Right lobe of liver (tissue), 6 donors: Measurements from ENCODE around the gene P4HTM. TPM values are rescaled to one million over a fixed set of nuclear protein-coding genes. Genes with fewer than 3 reads are reported as not detected.
"Not testable (repeated sequence)": the region's sequence is repeated elsewhere in the genome, so short reads cannot be mapped to it uniquely, and the experiment has no call there.

Source experiments
- ATAC-seq, 4 donors: fragments of 200-7000 bp; cut with Tn5 transposase; one replicate each; pipeline ENCODE4 v1.9.1; 2020; ENCODE audit warnings: mild to moderate bottlenecking in 4 of 4, moderate library complexity in 4 of 4
- DNase-seq, 3 donors: peaks; one replicate each; pipeline ENCODE4 v3.0.0-alpha.2; 2020
- H3K27ac ChIP-seq, 3 donors: fragments of 200-600 bp; one replicate each; pipeline ENCODE4 v1.8.0; 2022
- H3K27me3 ChIP-seq, 2 donors: fragments of 200-600 bp; one replicate each; pipeline ENCODE4 v1.8.0; 2022
- H3K36me3 ChIP-seq, 4 donors: fragments of 200-600 bp; sonication (generic) in 1 of 4; one replicate each; pipeline versions ENCODE4 v1.5.1 to v1.8.0; 2017 to 2022; ENCODE audit warnings: control low read depth in 1 of 4
- H3K4me1 ChIP-seq, 4 donors: fragments of 200-600 bp; sonication (generic) in 1 of 4; one replicate each; pipeline versions ENCODE4 v1.5.1 to v1.8.0; 2017 to 2022; ENCODE audit warnings: control low read depth in 1 of 4
- H3K4me3 ChIP-seq, 3 donors: fragments of 200-600 bp; one replicate each; pipeline ENCODE4 v1.8.0; 2022
- H3K9me3 ChIP-seq, 4 donors: fragments of 200-600 bp; sonication (generic) in 1 of 4; one replicate each; pipeline versions ENCODE4 v1.5.1 to v1.8.0; 2017 to 2022; ENCODE audit warnings: control low read depth in 1 of 4
- POLR2A ChIP-seq: fragments of 450-650 bp; IDR thresholded peaks from one replicate; pipeline ENCODE4 v1.6.1; 2017; ENCODE audit warnings: antibody characterized with exemption, mild to moderate bottlenecking
- WGBS: methylation state at CpG from one replicate; pipeline ENCODE4 v1.1.6; 2018; ENCODE audit warnings: low coverage, low lambda C conversion rate; ENCODE audit not compliant: insufficient coverage; ENCODE audit errors: missing lambda C conversion rate; 5-methylcytosine and 5-hydroxymethylcytosine counted together
- intact Hi-C, 2 donors: fragments of 100-400 bp; cut with DNase I; formaldehyde crosslinking; loops; one replicate each; pipeline versions ENCODE4 v1.11.2 to v1.14.1; 2022
- total RNA-seq, 6 experiments: library from RNA; depleted of rRNA in 2 of 6; stranded (reverse); fragments of >200 nt in 2 of 6; fragmentation: NEBNext Ultra II Directional in 3 of 6; extraction: Animal tissue kit (Norgen Biotek cat#: 25700) in 3 of 6; gene quantifications; one replicate each; pipeline versions ENCODE4 v1.1.0 to v1.2.4, GENCODE V29; 2016 to 2023
- TF ChIP-seq, protein P1 (sequence below), 4 donors: fragments of 200-600 bp in 3 of 4; fragments of 450-650 bp in 1 of 4; IDR thresholded peaks; one replicate each; pipeline versions ENCODE4 v1.5.1 to v1.8.0; 2016 to 2022; ENCODE audit warnings: antibody characterized with exemption in 4 of 4, mild to moderate bottlenecking in 2 of 4
- donor health status: DM: no; HTN: yes; CAD: no.
- donor health status: DM: no; HTN: no; CAD: no.
- donor health status: DM: no; HTN: no; CAD: no.
- donor health status: DM: no; HTN: yes; CAD: no.
- donor health status: DM: no; HTN: yes; CAD: no.

Gene P4HTM
- total RNA-seq, 6 experiments from 2014 or later, result 7.7 to 19.2 (median 11.1) TPM

DNA sequence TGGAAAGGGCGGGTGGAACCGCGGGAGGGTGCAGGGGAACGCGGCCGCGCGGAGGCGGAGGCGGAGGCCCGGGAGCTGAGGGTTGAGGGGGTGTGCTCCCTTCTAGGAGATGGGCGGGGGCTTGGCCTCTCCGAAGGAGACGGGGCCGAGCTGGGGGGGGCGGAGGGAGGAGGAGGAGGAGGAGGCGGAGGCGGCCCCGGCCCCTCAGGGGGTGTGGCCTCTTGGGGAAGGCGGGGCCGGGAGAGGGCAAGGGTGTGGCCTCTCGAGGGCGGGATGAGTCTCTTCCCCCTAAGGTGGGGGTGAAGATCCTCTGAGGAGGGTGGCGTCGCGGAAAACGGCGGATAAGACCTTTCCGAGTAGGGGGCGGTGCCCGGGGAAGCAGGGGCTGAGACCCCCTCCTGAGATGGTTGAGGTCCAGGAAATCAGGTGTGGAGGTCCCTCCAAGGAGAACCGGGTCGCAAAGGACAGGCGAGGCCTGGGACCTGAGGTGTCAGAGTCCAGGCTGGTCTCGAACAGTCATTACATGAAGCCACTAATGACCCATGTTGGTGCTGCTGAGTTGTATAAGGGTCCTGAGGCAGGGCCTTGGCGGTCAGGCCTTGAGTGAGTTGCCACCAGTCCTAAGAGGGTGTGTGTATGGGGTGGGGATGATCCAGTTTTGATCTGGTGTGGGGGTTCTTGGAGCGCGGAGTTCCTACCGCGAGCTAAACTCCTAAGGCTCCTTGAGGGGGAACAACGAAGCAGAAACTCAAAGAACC lies 17.9 kb downstream of the P4HTM start:
- H3K9me3 ChIP-seq, result no peaks in the 10 kb centered on the region
- DNase-seq, result peak; percentile 88 to 93 (median 91)
- H3K36me3 ChIP-seq, result peaks cover 0 to 9% (median 0%) of the 10 kb centered on the region in 4 donors
- no peaks in the 10 kb centered on the region for H3K27me3 ChIP-seq
- no peak for TF ChIP-seq POLR2A
- TF ChIP-seq, protein P1, sequence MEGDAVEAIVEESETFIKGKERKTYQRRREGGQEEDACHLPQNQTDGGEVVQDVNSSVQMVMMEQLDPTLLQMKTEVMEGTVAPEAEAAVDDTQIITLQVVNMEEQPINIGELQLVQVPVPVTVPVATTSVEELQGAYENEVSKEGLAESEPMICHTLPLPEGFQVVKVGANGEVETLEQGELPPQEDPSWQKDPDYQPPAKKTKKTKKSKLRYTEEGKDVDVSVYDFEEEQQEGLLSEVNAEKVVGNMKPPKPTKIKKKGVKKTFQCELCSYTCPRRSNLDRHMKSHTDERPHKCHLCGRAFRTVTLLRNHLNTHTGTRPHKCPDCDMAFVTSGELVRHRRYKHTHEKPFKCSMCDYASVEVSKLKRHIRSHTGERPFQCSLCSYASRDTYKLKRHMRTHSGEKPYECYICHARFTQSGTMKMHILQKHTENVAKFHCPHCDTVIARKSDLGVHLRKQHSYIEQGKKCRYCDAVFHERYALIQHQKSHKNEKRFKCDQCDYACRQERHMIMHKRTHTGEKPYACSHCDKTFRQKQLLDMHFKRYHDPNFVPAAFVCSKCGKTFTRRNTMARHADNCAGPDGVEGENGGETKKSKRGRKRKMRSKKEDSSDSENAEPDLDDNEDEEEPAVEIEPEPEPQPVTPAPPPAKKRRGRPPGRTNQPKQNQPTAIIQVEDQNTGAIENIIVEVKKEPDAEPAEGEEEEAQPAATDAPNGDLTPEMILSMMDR (IDR thresholded peaks at IDR 0.05), result no peak
- H3K4me3 ChIP-seq, result peak overlapping the region; percentile 65 to 94 (median 77)
- peaks cover 0 to 29% (median 11%) of the 10 kb centered on the region in 4 donors for H3K4me1 ChIP-seq
- intact Hi-C loops, result no loop called here
- peak overlapping the region; percentile 83 to 91 (median 86) for H3K27ac ChIP-seq
- WGBS, result 55% methylated on average over 10 of the region's 41 CpGs
- ATAC-seq, result peak; percentile 65 to 78 (median 70)

DNA sequence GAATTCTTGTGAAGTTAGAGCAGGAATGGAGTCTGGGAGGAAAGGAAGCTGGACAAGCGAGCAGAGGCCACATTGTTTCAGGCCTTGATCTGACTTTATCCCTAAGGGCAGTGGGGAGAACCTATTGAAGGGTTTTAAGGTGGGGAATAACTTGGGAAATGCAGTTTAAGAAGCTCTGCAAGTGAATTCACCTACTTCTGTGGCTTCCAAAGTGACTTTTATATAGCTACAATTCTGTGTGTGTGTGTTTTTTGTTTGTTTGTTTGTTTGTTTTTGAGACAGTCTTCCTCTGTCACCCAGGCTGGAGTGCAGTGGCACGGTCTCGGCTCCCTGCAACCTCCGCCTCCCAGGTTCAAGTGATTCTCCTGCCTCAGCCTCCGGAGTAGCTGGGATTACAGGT lies 18.6 kb downstream of the P4HTM start:
- H3K27ac ChIP-seq, H3K9me3 ChIP-seq, intact Hi-C loops, DNase-seq, ATAC-seq, H3K4me3 ChIP-seq, H3K27me3 ChIP-seq, H3K36me3 ChIP-seq: not testable (repeated sequence)
- peaks cover 0 to 29% (median 11%) of the 10 kb centered on the region in 4 donors for H3K4me1 ChIP-seq
- WGBS, result 86% methylated on average over 5 of the region's 5 CpGs

DNA sequence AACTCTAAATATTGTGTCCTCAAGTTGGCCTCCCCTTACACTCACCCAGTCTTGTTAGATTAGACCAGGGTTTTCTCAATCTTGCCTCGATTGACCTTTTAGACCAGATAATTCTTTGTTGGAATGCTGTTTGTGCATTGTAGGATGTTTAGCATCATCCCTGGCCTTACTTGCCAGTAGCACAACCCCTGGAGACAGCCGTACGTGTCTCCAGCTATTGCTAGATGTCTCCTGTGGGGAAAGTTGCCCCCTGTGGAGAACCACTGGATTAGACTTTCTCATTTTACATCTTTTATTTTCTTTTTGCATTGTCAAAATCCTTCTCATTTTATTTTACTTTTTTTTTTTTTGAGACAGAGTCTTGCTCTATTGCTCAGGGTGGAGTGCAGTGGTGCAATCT lies 19.4 kb downstream of the P4HTM start:
- no peak for DNase-seq
- H3K27ac ChIP-seq, result no peak overlapping the region
- 75% methylated on average over 3 of the region's 3 CpGs for WGBS
- H3K4me3 ChIP-seq, result no peak overlapping the region
- peaks cover 0 to 13% (median 2%) of the 10 kb centered on the region in 4 donors for H3K36me3 ChIP-seq
- H3K4me1 ChIP-seq, result peaks cover 0 to 25% (median 11%) of the 10 kb centered on the region in 4 donors
- no peaks in the 10 kb centered on the region for H3K27me3 ChIP-seq
- no peak for TF ChIP-seq POLR2A
- TF ChIP-seq, protein P1 (IDR thresholded peaks at IDR 0.05), result no peak
- H3K9me3 ChIP-seq, result no peaks in the 10 kb centered on the region
- ATAC-seq, result no peak
- intact Hi-C loops, result no loop called here

DNA sequence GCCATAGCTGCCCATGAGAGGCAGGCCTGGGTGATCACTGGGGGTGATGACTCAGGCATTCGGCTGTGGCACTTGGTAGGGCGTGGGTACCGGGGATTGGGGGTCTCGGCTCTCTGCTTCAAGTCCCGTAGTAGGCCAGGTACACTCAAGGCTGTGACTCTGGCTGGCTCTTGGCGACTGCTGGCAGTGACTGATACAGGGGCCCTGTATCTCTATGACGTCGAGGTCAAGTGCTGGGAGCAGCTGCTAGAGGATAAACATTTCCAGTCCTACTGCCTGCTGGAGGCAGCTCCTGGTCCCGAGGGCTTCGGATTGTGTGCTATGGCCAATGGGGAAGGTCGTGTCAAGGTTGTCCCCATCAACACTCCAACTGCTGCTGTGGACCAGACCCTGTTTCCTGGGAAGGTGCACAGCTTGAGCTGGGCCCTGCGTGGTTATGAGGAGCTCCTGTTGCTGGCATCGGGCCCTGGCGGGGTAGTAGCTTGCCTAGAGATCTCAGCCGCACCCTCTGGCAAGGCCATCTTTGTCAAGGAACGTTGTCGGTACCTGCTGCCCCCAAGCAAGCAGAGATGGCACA lies 22.5 kb downstream of the P4HTM start:
- Histone ChIP-seq H3K27me3 (no peaks in the 10 kb centered on the region), H3K36me3 (peaks cover 0 to 30% (median 12%) of the 10 kb centered on the region in 4 donors), H3K27ac (no peak overlapping the region), H3K4me1 (peaks cover 0 to 11% (median 3%) of the 10 kb centered on the region in 4 donors), H3K9me3 (no peaks in the 10 kb centered on the region), H3K4me3 (no peak overlapping the region)
- ATAC-seq (no peak), DNase-seq (peak in 1 of 3 donors; percentile 43)
- intact Hi-C loops, result no loop called here
- no CpG with 5 or more reads among the region's 17 CpGs for WGBS
- no peak for TF ChIP-seq POLR2A
- TF ChIP-seq, protein P1 (IDR thresholded peaks at IDR 0.05), result no peak

DNA sequence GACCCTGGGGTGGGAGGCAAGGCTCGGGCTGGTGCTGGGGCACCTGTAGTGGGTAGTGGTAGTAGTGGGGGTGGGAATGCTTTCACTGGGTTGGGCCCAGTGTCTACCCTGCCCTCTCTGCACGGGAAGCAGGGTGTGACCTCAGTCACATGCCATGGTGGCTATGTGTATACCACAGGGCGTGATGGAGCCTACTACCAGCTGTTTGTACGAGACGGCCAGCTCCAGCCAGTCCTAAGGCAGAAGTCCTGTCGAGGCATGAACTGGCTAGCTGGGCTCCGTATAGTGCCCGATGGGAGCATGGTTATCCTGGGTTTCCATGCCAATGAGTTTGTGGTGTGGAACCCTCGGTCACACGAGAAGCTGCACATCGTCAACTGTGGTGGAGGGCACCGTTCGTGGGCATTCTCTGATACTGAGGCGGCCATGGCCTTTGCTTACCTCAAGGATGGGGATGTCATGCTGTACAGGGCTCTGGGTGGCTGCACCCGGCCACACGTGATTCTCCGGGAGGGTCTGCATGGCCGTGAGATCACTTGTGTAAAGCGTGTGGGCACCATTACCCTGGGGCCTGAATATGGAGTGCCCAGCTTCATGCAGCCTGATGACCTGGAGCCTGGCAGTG lies 23.2 kb downstream of the P4HTM start:
- Histone ChIP-seq H3K36me3 (peaks cover 0 to 30% (median 12%) of the 10 kb centered on the region in 4 donors), H3K27ac (no peak overlapping the region), H3K4me1 (peaks cover 0 to 11% (median 2%) of the 10 kb centered on the region in 4 donors), H3K9me3 (no peaks in the 10 kb centered on the region), H3K4me3 (no peak overlapping the region), H3K27me3 (no peaks in the 10 kb centered on the region)
- no peak for TF ChIP-seq POLR2A
- TF ChIP-seq, protein P1 (IDR thresholded peaks at IDR 0.05), result no peak
- intact Hi-C loops, result no loop called here
- peak in 1 of 3 donors; percentile 46 for DNase-seq
- ATAC-seq, result no peak
- WGBS, result no CpG with 5 or more reads among the region's 19 CpGs
